GM19035 (cell line): ENCODE results near the gene SPATA7.
"Not testable (repeated sequence)": the region's sequence is repeated elsewhere in the genome, so short reads cannot be mapped to it uniquely, and the experiment has no call there.

Experiments used
- ATAC-seq: cut with Tn5 transposase; IDR thresholded peaks from one replicate; pipeline ENCODE4 v1.9.1; 2021; ENCODE audit not compliant: unreplicated experiment

The SPATA7 gene, protein sequence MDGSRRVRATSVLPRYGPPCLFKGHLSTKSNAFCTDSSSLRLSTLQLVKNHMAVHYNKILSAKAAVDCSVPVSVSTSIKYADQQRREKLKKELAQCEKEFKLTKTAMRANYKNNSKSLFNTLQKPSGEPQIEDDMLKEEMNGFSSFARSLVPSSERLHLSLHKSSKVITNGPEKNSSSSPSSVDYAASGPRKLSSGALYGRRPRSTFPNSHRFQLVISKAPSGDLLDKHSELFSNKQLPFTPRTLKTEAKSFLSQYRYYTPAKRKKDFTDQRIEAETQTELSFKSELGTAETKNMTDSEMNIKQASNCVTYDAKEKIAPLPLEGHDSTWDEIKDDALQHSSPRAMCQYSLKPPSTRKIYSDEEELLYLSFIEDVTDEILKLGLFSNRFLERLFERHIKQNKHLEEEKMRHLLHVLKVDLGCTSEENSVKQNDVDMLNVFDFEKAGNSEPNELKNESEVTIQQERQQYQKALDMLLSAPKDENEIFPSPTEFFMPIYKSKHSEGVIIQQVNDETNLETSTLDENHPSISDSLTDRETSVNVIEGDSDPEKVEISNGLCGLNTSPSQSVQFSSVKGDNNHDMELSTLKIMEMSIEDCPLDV

DNA sequence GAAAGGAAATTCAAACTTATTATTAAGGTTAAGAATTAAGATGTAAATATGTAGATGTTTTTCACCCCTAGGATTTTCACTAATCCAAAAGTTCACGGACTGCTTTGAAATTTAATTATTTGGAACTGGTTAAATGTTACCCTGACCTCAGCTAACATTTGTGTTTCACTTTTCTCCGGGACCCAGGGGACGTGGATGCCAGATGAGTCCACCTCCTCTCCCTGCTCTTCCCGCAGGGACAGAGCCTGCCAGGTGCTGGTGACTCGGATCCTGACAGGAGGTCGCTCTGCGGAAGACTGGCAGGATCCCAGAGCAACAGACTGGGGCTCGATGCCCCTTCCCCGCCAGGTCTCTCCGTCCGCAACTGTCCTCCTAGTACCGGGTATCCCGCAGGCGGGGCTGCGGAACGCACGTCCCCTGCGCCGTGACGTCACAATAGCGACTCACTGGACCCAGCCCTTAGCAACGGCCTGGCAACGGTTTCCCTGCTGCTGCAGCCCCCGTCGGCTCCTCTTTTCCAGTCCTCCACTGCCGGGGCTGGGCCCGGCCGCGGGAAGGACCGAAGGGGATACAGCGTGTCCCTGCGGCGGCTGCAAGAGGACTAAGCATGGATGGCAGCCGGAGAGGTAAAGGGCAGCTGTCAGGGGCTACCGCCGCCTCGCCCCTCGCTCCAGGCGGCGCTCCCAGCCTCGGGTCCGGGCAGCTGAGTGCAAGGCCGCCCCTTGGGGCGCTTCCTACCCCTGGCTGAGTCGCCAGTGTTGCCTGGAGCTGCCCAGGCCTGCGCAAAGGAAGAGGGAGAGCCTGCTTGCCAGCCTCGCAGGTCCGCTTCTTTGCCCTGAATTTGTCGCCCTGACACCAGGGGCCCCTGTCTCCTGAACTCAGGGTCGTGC lies at the start of gene SPATA7:
SPATA7 (plus strand) TSS at position 446 of the 890 bp plus-strand sequence; CDS start at position 608, 162 bp downstream.
- peak; percentile 100 for ATAC-seq

- ATAC-seq, result no peak
Measured at GRCh38 chr14:88340357-88340756, 45.1 kb upstream of the SPATA7 start.

GRCh38 chr14:88342980-88343379 lies 42.5 kb upstream of the SPATA7 start:
- no peak for ATAC-seq

DNA sequence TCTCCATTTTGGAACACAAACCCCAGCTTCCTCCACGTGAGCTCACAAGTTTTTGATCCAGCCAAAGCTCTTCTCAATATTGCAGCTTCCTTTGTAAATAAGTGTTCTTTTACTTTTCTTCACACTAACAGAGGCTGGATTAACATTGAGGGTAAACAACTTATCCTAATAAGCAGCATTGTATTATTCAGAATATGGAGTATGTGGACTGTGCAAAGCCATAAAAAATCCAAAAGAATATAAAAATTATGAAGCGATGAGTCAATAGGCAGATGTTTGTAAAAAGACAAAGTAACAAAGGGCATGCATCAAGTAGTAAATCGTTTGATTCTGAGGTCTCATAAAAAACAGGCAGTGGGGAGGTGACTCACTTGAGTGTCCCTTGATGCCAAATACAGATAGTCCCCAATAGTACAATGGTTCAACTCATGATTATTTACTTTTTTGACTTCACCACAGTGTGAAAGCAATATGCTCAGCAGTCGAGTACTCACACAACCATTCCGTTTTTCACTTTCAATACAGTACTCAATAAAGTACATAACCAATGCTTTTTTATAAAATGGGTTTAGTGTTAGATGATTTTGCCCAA lies 39.3 kb upstream of the SPATA7 start:
- no peak for ATAC-seq

- ATAC-seq, result no peak
Measured at GRCh38 chr14:88348546-88348945, 36.9 kb upstream of the SPATA7 start.

DNA sequence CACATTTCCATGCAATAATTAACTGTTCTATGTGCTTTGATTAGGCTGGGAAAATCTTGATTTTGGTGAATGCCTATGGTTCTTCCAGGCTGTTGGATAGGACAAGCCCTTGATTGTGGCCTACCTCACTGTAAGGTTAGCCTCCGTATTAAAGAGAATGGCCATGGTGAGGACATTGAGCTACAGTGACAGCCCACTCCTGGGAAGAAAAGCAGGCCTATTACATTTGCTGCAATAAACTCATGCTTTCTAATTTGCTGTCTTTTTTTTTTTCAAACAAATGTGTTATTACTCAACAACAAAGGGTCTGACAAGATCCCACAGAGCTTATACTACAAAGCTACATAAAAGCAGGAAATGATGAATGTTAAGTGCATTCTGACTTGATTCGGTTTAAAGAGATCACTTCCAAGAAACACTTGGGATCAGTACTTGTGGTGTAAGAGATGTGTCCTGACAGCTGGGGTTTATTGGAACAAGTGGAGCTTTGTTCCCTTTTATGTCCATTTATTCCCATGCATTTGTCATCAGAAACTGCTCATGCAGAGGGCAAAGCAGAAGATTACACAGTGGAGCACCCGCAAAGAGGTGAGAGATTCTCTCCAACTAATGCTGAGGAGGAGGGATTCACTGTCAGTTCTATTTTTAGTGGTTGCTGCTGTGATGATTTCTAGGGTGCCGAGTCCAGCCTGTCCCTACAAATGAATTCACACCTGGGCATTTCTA lies 33.3 kb upstream of the SPATA7 start:
- ATAC-seq, result no peak

DNA sequence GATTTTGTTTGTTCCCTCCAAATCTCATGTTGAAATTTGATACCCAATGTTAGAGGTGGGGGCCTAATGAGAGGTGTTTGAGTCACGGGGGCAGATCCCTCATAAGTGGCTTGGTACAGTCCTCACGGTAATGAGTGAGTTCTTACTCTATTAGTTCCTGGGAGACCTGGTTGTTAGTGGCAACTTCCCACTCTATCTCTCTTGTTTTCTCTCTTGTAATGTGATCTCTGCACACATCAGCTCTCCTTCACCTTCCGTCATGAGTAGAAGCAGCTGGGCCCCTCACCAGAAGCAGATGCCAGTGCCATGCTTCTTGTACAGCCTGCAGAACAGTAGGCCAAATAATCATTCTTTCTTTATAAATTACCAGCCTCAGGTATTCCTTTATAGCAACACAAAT lies 32.8 kb upstream of the SPATA7 start:
- no peak for ATAC-seq

DNA sequence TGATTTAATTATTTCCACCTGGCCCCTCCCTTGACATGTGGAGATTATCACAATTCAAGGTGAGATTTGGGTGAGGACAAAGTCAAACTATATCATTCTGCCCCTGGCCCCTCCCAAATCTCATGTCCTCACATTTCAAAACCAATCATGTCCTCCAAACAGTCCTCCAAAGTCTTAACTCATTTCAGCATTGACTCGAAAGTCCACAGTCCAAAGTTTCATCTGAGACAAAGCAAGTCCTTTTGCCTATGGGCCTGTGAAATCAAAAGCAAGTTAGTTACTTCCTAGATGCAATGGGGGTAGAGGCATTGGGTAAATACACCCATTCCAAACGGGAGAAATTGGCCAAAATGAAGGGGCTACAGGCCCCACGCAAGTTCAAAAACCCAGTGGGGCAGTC lies 31.1 kb upstream of the SPATA7 start:
- no peak for ATAC-seq

- ATAC-seq, result no peak
Measured at GRCh38 chr14:88359500-88359899, 26.0 kb upstream of the SPATA7 start.

GRCh38 chr14:88363644-88364043 lies 21.8 kb upstream of the SPATA7 start:
- no peak for ATAC-seq

DNA sequence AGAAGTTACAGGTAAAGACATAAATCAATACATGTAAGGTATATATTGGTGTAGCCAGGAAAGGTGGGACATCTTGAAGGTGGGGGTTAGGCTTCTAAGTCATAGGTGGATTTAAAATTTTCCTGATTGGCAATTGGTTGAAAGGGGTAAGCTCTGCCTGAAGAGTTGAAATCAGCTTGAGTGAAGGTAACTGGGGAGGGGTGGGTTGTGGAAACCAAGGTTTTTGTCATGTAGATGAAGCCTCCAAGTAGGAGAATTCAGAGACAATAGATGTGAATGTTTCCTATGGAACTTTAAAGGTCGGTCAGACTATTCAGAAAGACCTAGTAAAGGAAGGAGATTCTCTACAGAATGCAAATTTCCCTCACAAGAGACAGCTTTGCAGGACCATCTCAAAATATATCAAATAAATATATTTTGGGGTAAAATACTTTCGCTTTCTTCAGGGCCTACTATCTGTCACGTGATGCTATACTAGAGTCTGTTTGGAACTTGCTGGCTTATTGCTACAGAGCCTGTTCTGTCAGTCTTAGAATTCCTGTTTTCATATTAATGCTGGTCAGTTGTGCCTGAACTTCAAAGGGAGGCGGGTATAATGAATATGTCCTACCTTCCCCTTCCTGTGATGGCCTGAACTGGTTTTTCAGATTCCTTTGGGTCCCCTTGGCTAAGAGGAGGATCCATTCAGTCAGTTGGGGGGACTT lies 20.6 kb upstream of the SPATA7 start:
- no peak for ATAC-seq

DNA sequence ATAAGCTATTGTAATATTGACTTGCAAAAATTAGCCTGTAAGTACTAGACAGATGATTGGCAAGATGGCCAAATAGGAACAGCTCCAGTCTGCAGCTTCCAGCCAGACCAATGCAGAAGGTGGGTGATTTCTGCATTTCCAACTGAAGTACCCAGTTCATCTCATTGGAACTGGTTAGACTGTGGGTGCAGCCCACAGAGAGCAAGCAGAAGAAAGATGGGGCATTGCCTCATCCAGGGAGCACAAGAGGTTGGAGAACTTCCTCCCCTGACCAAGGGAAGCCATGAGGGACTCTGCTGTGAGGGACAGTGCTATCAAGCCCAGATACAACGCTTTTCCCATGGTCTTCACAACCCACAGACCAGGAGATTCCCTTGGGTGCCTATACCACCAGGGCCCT lies 16.0 kb upstream of the SPATA7 start:
- no peak for ATAC-seq

- ATAC-seq, result no peak
Measured at GRCh38 chr14:88379706-88380343, 5.6 kb upstream of the SPATA7 start.

DNA sequence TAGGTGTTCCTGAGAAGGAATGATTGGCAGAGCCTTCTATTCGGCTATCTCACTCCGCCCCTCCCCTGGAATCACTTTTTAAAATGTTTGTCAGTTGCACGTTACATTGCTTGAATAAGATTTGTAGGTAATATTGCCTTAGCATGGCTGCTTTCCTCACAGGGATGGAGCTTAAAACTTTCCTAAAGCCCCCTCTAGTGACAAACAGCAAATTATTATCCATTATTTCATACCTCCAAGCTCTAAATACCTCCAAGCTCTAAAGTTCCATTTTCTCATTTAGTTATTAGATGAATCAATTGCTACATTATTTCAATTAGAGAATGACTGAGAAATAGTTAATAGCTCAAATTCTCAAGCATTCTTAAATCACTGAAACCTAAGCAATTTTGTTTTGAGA lies 5.1 kb upstream of the SPATA7 start:
- no peak for ATAC-seq

DNA sequence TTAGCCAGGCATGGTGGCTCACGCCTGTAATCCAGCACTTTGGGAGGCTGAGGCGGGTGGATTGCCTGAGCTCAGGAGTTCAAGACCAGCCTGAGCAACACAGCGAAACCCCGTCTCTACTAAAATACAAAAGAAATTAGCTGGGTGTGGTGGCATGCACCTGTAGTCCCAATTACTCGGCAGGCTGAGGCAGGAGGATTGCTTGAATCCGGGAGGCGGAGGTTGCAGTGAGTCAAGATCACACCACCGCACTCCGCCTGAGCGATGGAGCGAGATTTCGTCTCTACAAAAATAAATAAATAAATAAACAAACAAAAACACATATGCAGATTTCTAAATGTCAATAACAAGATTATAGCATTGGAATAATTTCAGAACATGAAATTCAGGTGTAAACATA lies 3.8 kb upstream of the SPATA7 start:
- not testable (repeated sequence) for ATAC-seq

DNA sequence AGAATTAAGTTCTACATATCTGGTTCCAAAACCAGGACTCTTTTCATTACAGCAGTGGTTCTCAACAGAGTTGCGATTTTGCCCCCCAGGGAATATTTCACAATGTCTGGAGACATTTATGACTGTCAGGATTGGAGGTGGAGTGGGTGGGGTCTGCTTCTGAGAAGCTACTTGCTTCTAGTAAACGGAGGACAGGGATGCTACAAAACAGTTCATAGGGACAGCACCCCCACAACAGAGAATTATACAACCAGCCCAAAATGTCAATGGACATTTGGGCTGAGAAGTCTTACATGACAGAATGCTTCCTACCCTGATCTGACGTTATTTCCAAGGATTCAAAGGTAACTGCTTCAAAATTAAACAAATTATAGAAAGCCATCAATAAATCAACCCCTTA lies 739 bp upstream of the SPATA7 start:
- ATAC-seq, result no peak

- no peak for ATAC-seq
Measured at GRCh38 chr14:88386256-88386794, 868 bp downstream of the SPATA7 start.

GRCh38 chr14:88388741-88389282 lies 3.4 kb downstream of the SPATA7 start:
- ATAC-seq, result no peak

- no peak for ATAC-seq
Measured at GRCh38 chr14:88392609-88393008, 7.2 kb downstream of the SPATA7 start.
